ENCODE results near the gene CNN2. TPM values are rescaled to one million over a fixed set of nuclear protein-coding genes. Genes with fewer than 3 reads are reported as not detected.

CNN2 gene
- total RNA-seq, 1 experiment from 2014 or later, result 194 TPM

DNA sequence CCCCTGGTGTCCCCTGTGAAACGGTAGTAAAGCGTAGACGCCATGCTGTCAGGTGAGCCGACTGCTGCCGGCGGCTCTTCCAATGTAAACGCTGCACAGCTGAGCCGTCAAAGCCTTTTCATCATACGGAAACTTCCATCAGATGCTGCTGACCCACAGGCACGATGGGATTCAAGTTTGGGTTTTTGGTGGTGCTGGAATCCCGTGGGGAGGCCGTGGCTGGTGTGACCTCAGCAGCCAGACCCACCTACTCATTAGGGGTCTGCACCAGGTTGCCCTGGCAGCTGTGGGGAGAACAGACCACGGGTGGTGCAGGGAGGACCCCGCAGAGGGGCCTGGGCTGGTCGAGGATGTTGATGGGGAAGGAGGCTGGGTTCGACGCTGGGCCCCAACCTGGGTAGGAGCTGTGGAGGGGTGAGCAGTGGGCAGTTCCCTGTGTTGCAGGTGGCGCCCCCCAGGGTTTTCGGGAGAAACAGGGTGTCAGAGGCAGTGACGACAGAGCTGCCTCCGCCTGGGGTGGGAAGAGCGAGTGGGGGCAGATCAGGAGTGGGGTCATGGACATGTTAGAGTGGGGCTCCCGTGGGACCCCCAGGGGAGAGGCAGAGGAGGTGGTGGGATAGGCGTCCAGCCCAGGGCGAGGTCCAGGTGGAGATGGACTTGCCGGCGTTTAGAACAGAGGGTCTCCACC lies 19.6 kb upstream of the CNN2 start:
- Mint-ChIP-seq H3K4me1 (ENCODE audit: low read depth, unreplicated experiment) (no peaks in the 10 kb centered on the region), H3K27me3 (ENCODE audit: insufficient read depth, unreplicated experiment) (peaks cover 4% of the 10 kb centered on the region), H3K27ac (ENCODE audit: unreplicated experiment) (no peak overlapping the region), H3K4me3 (ENCODE audit: unreplicated experiment) (no peak overlapping the region), H3K36me3 (ENCODE audit: insufficient read depth, unreplicated experiment) (peaks cover 30% of the 10 kb centered on the region), H3K9me3 (ENCODE audit: unreplicated experiment) (no peaks in the 10 kb centered on the region)
- H3K4me1 ChIP-seq, result 0 out of 2 replicates have a peak, but pooled peaks cover under 1% of the 10 kb centered on the region
- H3K36me3 ChIP-seq (ENCODE audit: control insufficient read depth, insufficient read depth, low read length), result no peaks in the 10 kb centered on the region
- intact Hi-C loops (cut with micrococcal nuclease; ENCODE audit: unreplicated experiment), result no loop called here
- DNase-seq, result no peak
- H3K27me3 ChIP-seq (replicated peaks; ENCODE audit: control insufficient read depth, insufficient read depth, low read length), result no peaks in the 10 kb centered on the region
- TF ChIP-seq, protein P1, sequence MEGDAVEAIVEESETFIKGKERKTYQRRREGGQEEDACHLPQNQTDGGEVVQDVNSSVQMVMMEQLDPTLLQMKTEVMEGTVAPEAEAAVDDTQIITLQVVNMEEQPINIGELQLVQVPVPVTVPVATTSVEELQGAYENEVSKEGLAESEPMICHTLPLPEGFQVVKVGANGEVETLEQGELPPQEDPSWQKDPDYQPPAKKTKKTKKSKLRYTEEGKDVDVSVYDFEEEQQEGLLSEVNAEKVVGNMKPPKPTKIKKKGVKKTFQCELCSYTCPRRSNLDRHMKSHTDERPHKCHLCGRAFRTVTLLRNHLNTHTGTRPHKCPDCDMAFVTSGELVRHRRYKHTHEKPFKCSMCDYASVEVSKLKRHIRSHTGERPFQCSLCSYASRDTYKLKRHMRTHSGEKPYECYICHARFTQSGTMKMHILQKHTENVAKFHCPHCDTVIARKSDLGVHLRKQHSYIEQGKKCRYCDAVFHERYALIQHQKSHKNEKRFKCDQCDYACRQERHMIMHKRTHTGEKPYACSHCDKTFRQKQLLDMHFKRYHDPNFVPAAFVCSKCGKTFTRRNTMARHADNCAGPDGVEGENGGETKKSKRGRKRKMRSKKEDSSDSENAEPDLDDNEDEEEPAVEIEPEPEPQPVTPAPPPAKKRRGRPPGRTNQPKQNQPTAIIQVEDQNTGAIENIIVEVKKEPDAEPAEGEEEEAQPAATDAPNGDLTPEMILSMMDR (IDR thresholded peaks at IDR 0.05; ENCODE audit: insufficient read depth in 1 of 2, low read depth in 1 of 2, low read length in 1 of 2, severe bottlenecking in 1 of 2, unreplicated experiment in 1 of 2), result no peak
- BruUV-seq (replicated peaks), result no TSS peak
- ChIA-PET POLR2A (no interaction called here), CTCF (no interaction called here)
- H3K9me3 ChIP-seq, result no peaks in the 10 kb centered on the region
- H3K4me3 ChIP-seq (ENCODE audit: low read depth, low read length), result no peak overlapping the region

- peaks cover 30% of the 10 kb centered on the region for H3K36me3 Mint-ChIP-seq (ENCODE audit: insufficient read depth, unreplicated experiment)
- Histone ChIP-seq H3K4me1 (no peaks in the 10 kb centered on the region), H3K9me3 (no peaks in the 10 kb centered on the region), H3K27me3 (replicated peaks; ENCODE audit: control insufficient read depth, insufficient read depth, low read length) (no peaks in the 10 kb centered on the region), H3K36me3 (ENCODE audit: control insufficient read depth, insufficient read depth, low read length) (no peaks in the 10 kb centered on the region; the same call in 1 of the 2 replicates), H3K4me3 (ENCODE audit: low read depth, low read length) (no peak overlapping the region)
- no peak overlapping the region for H3K27ac Mint-ChIP-seq (ENCODE audit: unreplicated experiment)
- CTCF ChIA-PET, result no interaction called here
- no peak for DNase-seq
- H3K9me3 Mint-ChIP-seq (ENCODE audit: unreplicated experiment), result no peaks in the 10 kb centered on the region
- no peak overlapping the region for H3K4me3 Mint-ChIP-seq (ENCODE audit: unreplicated experiment)
- H3K4me1 Mint-ChIP-seq (ENCODE audit: low read depth, unreplicated experiment), result no peaks in the 10 kb centered on the region
- POLR2A ChIA-PET, result no interaction called here
- H3K27me3 Mint-ChIP-seq (ENCODE audit: insufficient read depth, unreplicated experiment), result peaks cover 2% of the 10 kb centered on the region
- intact Hi-C loops (cut with micrococcal nuclease; ENCODE audit: unreplicated experiment), result no loop called here
- no TSS peak for BruUV-seq (replicated peaks)
- TF ChIP-seq, protein P1 (IDR thresholded peaks at IDR 0.05; ENCODE audit: insufficient read depth in 1 of 2, low read depth in 1 of 2, low read length in 1 of 2, severe bottlenecking in 1 of 2, unreplicated experiment in 1 of 2), result no peak
Measured at GRCh38 chr19:1007399-1008251, 18.8 kb upstream of the CNN2 start.

DNA sequence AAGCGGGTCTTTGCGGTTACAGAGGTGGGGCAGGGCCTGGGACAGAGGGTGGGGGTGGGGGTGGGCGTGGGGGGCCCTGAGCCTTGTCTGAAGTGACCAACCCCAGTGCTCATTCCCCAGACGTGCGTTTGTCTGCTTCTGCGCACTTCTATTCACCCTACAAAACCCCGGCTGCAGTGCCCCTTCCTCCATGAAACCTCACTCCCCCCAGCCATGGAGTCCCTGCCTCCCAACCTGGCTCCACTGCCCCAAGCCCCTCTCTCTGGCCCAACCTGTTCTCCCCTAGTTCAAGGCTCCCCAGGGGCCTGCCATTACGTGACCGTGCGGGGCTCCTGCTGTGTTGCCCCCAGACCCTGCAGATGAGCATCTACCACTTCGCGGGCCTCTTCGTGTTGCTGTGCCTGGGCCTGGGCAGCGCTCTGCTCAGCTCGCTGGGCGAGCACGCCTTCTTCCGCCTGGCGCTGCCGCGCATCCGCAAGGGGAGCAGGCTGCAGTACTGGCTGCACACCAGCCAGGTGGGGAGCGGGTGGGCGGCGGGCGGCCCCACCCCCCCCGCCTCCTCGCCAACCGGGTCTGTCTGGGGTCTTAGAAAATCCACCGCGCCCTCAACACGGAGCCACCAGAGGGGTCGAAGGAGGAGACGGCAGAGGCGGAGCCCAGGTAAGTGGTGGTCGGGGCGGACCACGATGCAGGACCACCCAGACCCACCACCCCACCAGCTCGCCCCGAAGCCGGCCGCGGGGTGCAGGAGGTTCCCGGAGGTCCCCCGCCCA lies 18.0 kb upstream of the CNN2 start:
- Mint-ChIP-seq H3K36me3 (ENCODE audit: insufficient read depth, unreplicated experiment) (peaks cover 31% of the 10 kb centered on the region), H3K27me3 (ENCODE audit: insufficient read depth, unreplicated experiment) (no peaks in the 10 kb centered on the region), H3K4me3 (ENCODE audit: unreplicated experiment) (no peak overlapping the region), H3K27ac (ENCODE audit: unreplicated experiment) (no peak overlapping the region), H3K4me1 (ENCODE audit: low read depth, unreplicated experiment) (no peaks in the 10 kb centered on the region), H3K9me3 (ENCODE audit: unreplicated experiment) (no peaks in the 10 kb centered on the region)
- POLR2A ChIA-PET, result no interaction called here
- Histone ChIP-seq H3K36me3 (ENCODE audit: control insufficient read depth, insufficient read depth, low read length) (no peaks in the 10 kb centered on the region; the same call in 1 of the 2 replicates), H3K4me1 (no peaks in the 10 kb centered on the region), H3K9me3 (no peaks in the 10 kb centered on the region), H3K4me3 (ENCODE audit: low read depth, low read length) (no peak overlapping the region), H3K27me3 (replicated peaks; ENCODE audit: control insufficient read depth, insufficient read depth, low read length) (no peaks in the 10 kb centered on the region)
- intact Hi-C loops (cut with micrococcal nuclease; ENCODE audit: unreplicated experiment), result no loop called here
- CTCF ChIA-PET, result no interaction called here
- BruUV-seq (replicated peaks), result no TSS peak
- TF ChIP-seq, protein P1 (IDR thresholded peaks at IDR 0.05; ENCODE audit: insufficient read depth in 1 of 2, low read depth in 1 of 2, low read length in 1 of 2, severe bottlenecking in 1 of 2, unreplicated experiment in 1 of 2), result no peak
- no peak for DNase-seq
